ENCODE measurements around the gene CTTNBP2. TPM values are rescaled to one million over a fixed set of nuclear protein-coding genes. Genes with fewer than 3 reads are reported as not detected.

The CTTNBP2 gene
- polyA plus RNA-seq, 4 donors: 24.5 to 32.1 (median 28.5) TPM

GRCh38 chr7:117698018-117698417 is 175.2 kb downstream of the CTTNBP2 start:
- no peak for DNase-seq (ENCODE audit: low read depth in 4 of 4, low spot score in 3 of 4)

GRCh38 chr7:117692338-117692737 is 180.9 kb downstream of the CTTNBP2 start:
- DNase-seq (ENCODE audit: low read depth in 4 of 4, low spot score in 3 of 4): no peak

- no peak for DNase-seq (ENCODE audit: low read depth in 4 of 4, low spot score in 3 of 4)
Observed at GRCh38 chr7:117690147-117690546, 183.1 kb downstream of the CTTNBP2 start.

- no peak for DNase-seq (ENCODE audit: low read depth in 4 of 4, low spot score in 3 of 4)
Observed at GRCh38 chr7:117689406-117689805, 183.8 kb downstream of the CTTNBP2 start.

- no peak for DNase-seq (ENCODE audit: low read depth in 4 of 4, low spot score in 3 of 4)
Observed at GRCh38 chr7:117688126-117688525, 185.1 kb downstream of the CTTNBP2 start.

GRCh38 chr7:117686311-117686935 is 186.8 kb downstream of the CTTNBP2 start:
- DNase-seq (ENCODE audit: low read depth in 4 of 4, low spot score in 3 of 4): no peak

GRCh38 chr7:117685795-117686194 is 187.4 kb downstream of the CTTNBP2 start:
- DNase-seq (ENCODE audit: low read depth in 4 of 4, low spot score in 3 of 4): no peak

GRCh38 chr7:117683430-117684175 is 189.6 kb downstream of the CTTNBP2 start:
- DNase-seq (ENCODE audit: low read depth in 4 of 4, low spot score in 3 of 4): no peak

- no peak for DNase-seq (ENCODE audit: low read depth in 4 of 4, low spot score in 3 of 4)
Observed at GRCh38 chr7:117682681-117683385, 190.4 kb downstream of the CTTNBP2 start.

GRCh38 chr7:117679120-117679519 is 194.1 kb downstream of the CTTNBP2 start:
- DNase-seq (ENCODE audit: low read depth in 4 of 4, low spot score in 3 of 4): no peak

- no peak for DNase-seq (ENCODE audit: low read depth in 4 of 4, low spot score in 3 of 4)
Observed at GRCh38 chr7:117675497-117676435, 197.5 kb downstream of the CTTNBP2 start.

- no peak for DNase-seq (ENCODE audit: low read depth in 4 of 4, low spot score in 3 of 4)
Observed at GRCh38 chr7:117674617-117675016, 198.6 kb downstream of the CTTNBP2 start.

GRCh38 chr7:117673839-117674238 is 199.4 kb downstream of the CTTNBP2 start:
- DNase-seq (ENCODE audit: low read depth in 4 of 4, low spot score in 3 of 4): no peak

- DNase-seq (ENCODE audit: low read depth in 4 of 4, low spot score in 3 of 4): peak in 1 of 4 donors; percentile 24
Observed at GRCh38 chr7:117673367-117673766, 199.9 kb downstream of the CTTNBP2 start.

GRCh38 chr7:117672453-117672852 is 200.8 kb downstream of the CTTNBP2 start:
- no peak for DNase-seq (ENCODE audit: low read depth in 4 of 4, low spot score in 3 of 4)

GRCh38 chr7:117669818-117670217 is 203.4 kb downstream of the CTTNBP2 start:
- DNase-seq (ENCODE audit: low read depth in 4 of 4, low spot score in 3 of 4): no peak

- DNase-seq (ENCODE audit: low read depth in 4 of 4, low spot score in 3 of 4): no peak
Observed at GRCh38 chr7:117667456-117667855, 205.8 kb downstream of the CTTNBP2 start.

GRCh38 chr7:117666689-117667088 is 206.6 kb downstream of the CTTNBP2 start:
- no peak for DNase-seq (ENCODE audit: low read depth in 4 of 4, low spot score in 3 of 4)

- DNase-seq (ENCODE audit: low read depth in 4 of 4, low spot score in 3 of 4): no peak
Observed at GRCh38 chr7:117666031-117666430, 207.2 kb downstream of the CTTNBP2 start.

GRCh38 chr7:117665368-117665767 is 207.9 kb downstream of the CTTNBP2 start:
- no peak for DNase-seq (ENCODE audit: low read depth in 4 of 4, low spot score in 3 of 4)

- no peak for DNase-seq (ENCODE audit: low read depth in 4 of 4, low spot score in 3 of 4)
Observed at GRCh38 chr7:117664047-117664446, 209.2 kb downstream of the CTTNBP2 start.
